ENCODE data around the gene HDGF. TPM values are rescaled to one million over a fixed set of nuclear protein-coding genes. Genes with fewer than 3 reads are reported as not detected.

The HDGF gene
- total and polyA plus RNA-seq, 2 experiments from 2014 or later: 153 to 192 TPM

DNA sequence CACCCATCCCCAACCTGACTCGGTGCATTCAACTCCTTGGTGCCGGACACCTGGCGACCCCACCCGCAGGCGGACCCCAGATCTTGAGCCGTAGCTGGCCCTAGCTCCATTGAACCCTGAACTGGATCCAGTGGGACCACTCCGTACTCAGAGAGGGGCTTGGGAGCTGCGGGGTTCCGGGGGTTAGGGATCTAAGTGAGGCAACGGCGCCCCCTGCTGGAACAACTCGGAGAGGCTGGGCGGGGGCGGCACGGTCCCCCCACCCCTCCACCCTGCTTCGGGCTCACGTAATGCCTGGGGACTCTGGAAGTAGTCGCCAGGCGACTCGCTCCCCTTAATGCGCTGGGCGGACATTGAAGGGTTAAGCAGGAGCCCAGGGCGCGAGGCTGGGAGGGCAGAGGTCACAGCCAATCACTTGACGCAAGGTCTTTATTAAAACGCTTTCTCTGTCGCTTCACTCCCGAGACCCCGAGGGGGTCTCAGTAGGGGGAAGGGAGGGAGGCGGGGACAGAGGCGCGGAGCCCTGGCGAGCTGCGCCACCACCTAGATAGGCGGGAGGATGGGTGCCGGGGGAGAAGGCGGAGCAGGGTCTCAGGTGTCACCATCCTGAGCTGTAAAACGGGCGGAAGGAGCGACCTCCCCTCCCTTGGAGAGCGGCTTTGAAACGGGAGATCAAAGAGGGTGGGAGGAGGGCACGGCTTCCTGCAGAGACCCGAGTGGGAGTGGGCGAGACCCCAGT, 45.4 kb downstream of the HDGF start:
- peak; percentile 90 for DNase-seq (ENCODE audit: low spot score)
- Histone ChIP-seq H3K9me3 (ENCODE audit: low read depth) (no peaks in the 10 kb centered on the region), H3K4me1 (ENCODE audit: insufficient read depth) (peaks cover 81% of the 10 kb centered on the region), H3K79me2 (peaks cover 34% of the 10 kb centered on the region), H3K36me3 (replicated peaks; ENCODE audit: insufficient read depth, low read depth) (no peaks in the 10 kb centered on the region), H2AFZ (peak overlapping the region; percentile 89), H3K27me3 (no peaks in the 10 kb centered on the region), H4K20me1 (ENCODE audit: insufficient read depth, poor library complexity, severe bottlenecking) (peaks cover 3% of the 10 kb centered on the region), H3K4me3 (peak overlapping the region; percentile 51), H3K4me2 (peak overlapping the region; percentile 92), H3K9me2 (replicated peaks; ENCODE audit: insufficient read depth) (no peaks in the 10 kb centered on the region), H3K27ac (peak overlapping the region; percentile 97)
- TF ChIP-seq EZH2 (IDR thresholded peaks at IDR 0.05; ENCODE audit: borderline replicate concordance) (no peak), EZH2phosphoT487 (IDR thresholded peaks at IDR 0.05; ENCODE audit: low read depth, severe bottlenecking, unreplicated experiment) (no peak)
- TF ChIP-seq, protein P1, sequence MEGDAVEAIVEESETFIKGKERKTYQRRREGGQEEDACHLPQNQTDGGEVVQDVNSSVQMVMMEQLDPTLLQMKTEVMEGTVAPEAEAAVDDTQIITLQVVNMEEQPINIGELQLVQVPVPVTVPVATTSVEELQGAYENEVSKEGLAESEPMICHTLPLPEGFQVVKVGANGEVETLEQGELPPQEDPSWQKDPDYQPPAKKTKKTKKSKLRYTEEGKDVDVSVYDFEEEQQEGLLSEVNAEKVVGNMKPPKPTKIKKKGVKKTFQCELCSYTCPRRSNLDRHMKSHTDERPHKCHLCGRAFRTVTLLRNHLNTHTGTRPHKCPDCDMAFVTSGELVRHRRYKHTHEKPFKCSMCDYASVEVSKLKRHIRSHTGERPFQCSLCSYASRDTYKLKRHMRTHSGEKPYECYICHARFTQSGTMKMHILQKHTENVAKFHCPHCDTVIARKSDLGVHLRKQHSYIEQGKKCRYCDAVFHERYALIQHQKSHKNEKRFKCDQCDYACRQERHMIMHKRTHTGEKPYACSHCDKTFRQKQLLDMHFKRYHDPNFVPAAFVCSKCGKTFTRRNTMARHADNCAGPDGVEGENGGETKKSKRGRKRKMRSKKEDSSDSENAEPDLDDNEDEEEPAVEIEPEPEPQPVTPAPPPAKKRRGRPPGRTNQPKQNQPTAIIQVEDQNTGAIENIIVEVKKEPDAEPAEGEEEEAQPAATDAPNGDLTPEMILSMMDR (IDR thresholded peaks at IDR 0.05; ENCODE audit: poor library complexity): peak; percentile 92
- WGBS (ENCODE audit: low lambda C conversion rate, missing lambda C conversion rate): 1% methylated on average over 43 of the region's 45 CpGs

DNA sequence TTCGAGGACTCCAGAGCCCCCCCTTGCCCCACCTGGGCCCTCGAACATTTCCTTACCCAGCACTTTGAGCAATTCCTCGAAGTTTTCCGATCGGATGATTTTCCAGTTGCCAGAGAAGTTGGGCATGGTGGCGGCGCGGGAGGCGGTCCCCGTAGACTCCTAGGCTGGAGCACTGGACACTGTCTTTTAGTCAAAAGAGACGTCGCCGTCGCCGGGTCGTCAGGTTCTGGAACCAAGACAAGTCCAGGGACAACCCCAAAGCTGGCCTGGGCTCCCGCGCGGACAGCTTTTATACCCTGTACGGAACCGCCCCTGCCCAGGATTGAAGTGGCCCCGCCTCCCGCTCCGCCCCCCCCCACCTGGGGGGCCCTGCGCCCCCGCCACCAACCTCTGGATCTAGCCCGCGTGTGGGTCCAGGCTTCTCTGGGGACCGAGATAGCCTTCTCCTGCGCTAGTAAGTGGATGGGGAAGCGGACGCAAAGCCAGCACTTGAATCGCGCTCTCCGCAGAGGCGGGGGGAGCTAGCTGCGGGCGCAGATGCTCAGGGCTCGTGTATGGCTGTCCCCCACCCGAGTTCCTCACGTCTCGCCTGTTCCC, 46.1 kb downstream of the HDGF start, which contains the start of gene CRABP2:
Gene CRABP2, minus strand, starts transcription at position 263 of the 597 bp plus-strand sequence. Its CDS starts 137 bp downstream, at position 126.
- no peaks in the 10 kb centered on the region for H3K9me2 ChIP-seq (replicated peaks; ENCODE audit: insufficient read depth)
- no peaks in the 10 kb centered on the region for H3K27me3 ChIP-seq
- TF ChIP-seq, protein P1 (IDR thresholded peaks at IDR 0.05; ENCODE audit: poor library complexity): no peak
- TF ChIP-seq EZH2 (IDR thresholded peaks at IDR 0.05; ENCODE audit: borderline replicate concordance) (no peak), EZH2phosphoT487 (IDR thresholded peaks at IDR 0.05; ENCODE audit: low read depth, severe bottlenecking, unreplicated experiment) (no peak)
- H3K4me2 ChIP-seq: peak within 1 kb of the TSS; percentile 92
- H3K4me1 ChIP-seq (ENCODE audit: insufficient read depth): peaks cover 74% of the 10 kb centered on the region
- peak within 1 kb of the TSS; percentile 89 for H2AFZ ChIP-seq
- DNase-seq (ENCODE audit: low spot score): peak; percentile 77
- H3K36me3 ChIP-seq (replicated peaks; ENCODE audit: insufficient read depth, low read depth): no peaks in the 10 kb centered on the region
- H3K79me2 ChIP-seq: peaks cover 34% of the 10 kb centered on the region
- peak within 1 kb of the TSS; percentile 51 for H3K4me3 ChIP-seq
- H4K20me1 ChIP-seq (ENCODE audit: insufficient read depth, poor library complexity, severe bottlenecking): peaks cover 3% of the 10 kb centered on the region
- WGBS (ENCODE audit: low lambda C conversion rate, missing lambda C conversion rate): under 1% methylated on average over 30 of the region's 42 CpGs
- no peaks in the 10 kb centered on the region for H3K9me3 ChIP-seq (ENCODE audit: low read depth)
- H3K27ac ChIP-seq: peak within 1 kb of the TSS; percentile 97

DNA sequence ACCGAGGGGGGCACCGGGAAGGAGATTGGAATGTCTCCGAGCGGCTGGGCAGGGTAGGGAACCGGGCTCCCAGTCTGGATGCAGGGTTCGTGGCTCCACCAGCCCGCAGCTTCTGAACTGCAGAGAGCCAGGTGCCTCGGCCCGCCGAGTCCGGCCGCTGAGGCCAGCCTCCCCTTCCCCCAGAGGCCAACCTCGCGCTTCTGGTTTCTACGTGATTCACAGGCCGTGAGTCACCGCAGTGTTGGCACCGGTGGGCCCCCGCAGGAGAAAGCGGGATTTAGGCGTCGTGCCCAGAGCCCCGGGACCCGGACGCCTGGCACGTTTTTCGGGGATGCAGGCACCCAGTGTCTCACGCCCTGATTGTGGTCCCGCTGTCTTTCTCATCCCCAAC, 46.5 kb downstream of the HDGF start:
- Histone ChIP-seq H3K4me1 (ENCODE audit: insufficient read depth) (peaks cover 69% of the 10 kb centered on the region), H3K79me2 (peaks cover 34% of the 10 kb centered on the region), H3K4me3 (peak overlapping the region; percentile 51), H3K27me3 (no peaks in the 10 kb centered on the region), H2AFZ (peak overlapping the region; percentile 89), H3K27ac (peak overlapping the region; percentile 97), H3K9me2 (replicated peaks; ENCODE audit: insufficient read depth) (no peaks in the 10 kb centered on the region), H3K36me3 (replicated peaks; ENCODE audit: insufficient read depth, low read depth) (no peaks in the 10 kb centered on the region), H3K9me3 (ENCODE audit: low read depth) (no peaks in the 10 kb centered on the region), H3K4me2 (peak overlapping the region; percentile 92), H4K20me1 (ENCODE audit: insufficient read depth, poor library complexity, severe bottlenecking) (peaks cover 3% of the 10 kb centered on the region)
- DNase-seq (ENCODE audit: low spot score): peak; percentile 84
- 5% methylated on average over 17 of the region's 29 CpGs for WGBS (ENCODE audit: low lambda C conversion rate, missing lambda C conversion rate)
- TF ChIP-seq, protein P1 (IDR thresholded peaks at IDR 0.05; ENCODE audit: poor library complexity): no peak
- no peak for TF ChIP-seq EZH2 (IDR thresholded peaks at IDR 0.05; ENCODE audit: borderline replicate concordance)
- TF ChIP-seq EZH2phosphoT487 (IDR thresholded peaks at IDR 0.05; ENCODE audit: low read depth, severe bottlenecking, unreplicated experiment): no peak

Data from hepatocyte (in vitro differentiated cells).